Stimulated activated CD4-positive, alpha-beta T cell treated with anti-CD3 and anti-CD28 coated beads, Interleukin-15, amount 100 ng/mL, for 48 hours (primary cell): ENCODE results near the gene PLOD1.

Experiments
- DNase-seq, 2 donors: peaks; one replicate each; pipeline ENCODE4 v3.0.0-alpha.2; 2020; ENCODE audit warnings: low read depth in 2 of 2

The PLOD1 gene

DNA sequence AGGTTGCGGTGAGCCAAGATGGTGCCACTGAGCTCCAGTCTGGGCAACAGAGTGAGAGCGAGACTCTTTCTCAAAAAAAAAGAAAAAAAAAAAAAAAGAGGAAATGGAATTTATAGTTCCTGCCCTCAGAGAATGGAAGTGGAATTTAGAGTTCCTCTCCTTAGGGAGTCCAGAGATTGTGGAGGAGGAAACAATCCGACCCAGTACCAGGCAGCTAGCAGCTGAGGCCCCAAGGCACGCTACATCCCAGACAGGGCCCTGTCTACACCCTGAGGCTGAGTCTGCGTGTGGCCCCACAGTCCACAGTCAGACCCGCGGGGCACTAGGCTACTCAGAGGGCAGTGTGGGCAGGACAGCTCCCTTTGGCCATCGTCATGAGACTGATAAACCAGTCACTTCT lies 43.8 kb downstream of the PLOD1 start:
- no peak for DNase-seq

DNA sequence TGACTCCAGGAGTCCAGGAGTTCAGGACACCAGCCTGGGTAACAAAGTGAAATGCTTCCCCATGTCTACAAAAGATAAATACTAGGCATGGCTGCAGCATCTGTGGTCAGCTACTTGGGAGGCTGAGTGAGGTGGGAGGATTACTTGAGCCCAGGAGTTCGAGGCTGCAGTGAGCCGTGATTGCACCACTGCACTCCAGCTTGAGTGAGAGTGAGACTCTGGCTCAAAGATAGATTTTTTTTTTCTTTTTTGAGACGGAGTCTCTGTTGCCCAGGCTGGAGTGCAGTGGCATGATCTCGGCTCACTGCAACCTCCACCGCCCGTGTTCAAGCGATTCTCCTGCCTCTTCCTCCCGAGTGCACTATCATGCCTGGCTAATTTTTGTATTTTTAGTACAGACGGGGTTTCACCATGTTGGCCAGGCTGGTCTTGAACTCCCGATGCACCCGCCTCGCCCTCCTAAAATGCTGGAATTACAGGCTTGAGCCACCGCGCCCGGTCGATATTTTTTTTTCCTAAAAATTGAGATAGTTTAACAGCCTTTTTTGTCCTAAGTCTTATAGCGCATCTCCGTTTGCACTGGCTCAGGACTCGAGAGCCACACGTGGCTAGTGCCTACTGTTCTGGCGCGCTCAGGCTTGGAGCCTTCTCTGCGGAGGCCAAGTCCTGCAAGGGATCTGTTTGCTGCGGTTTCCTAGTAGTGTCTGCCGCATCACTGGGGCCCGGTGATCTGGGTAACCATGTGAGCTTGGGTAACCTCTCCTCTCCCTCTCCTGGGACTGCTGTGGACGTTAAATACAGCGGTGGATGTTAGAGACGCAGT lies 44.7 kb downstream of the PLOD1 start:
- no peak for DNase-seq

DNA sequence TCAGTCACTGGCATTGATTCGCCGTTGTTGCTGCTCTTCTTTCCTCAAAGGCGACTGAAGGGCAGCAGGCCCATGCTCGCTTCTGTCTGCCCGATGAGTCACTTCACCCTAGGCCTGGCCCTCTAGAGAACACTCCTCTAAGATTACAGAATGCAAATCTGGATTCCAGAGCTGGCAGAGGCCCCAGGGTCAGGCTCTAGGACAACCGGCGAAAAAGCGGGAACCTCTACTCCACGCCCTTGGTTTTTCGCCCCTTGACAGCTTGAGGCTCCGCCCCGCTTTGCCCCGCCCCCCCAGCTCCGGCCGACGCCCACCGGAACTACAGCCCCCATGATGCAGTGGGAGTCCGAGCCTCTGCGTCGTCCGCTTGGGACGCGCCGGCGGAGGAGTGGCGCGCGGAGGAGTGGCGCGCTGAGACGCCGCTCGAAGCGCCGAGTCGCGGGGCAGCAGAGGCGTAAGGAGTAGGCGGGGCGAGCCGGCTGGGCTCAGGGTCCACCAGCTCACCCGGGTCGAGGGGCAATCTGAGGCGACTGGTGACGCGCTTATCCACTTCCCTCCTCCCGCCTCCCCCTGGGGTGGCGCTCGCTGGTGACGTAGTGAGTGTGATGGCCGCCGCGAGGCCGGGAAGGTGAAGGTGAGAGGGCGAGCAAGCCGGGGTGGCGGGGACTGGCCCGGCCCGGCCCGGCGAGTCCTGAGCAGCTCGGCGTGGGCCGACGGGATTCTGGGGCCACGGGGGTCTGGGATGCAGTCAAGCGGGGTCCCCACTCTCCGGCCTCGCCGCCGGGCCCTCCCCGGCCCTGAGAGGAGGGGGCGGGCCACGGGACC lies 45.5 kb downstream of the PLOD1 start, which contains the start of gene MFN2:
TSS of gene MFN2 (plus strand) at position 594 of the 825 bp plus-strand sequence. CDS start 8,725 bp downstream, outside the sequence.
- DNase-seq = peak; percentile 90 to 92

GRCh38 chr1:11980676-11980972 lies 46.1 kb downstream of the PLOD1 start:
- DNase-seq = no peak

DNA sequence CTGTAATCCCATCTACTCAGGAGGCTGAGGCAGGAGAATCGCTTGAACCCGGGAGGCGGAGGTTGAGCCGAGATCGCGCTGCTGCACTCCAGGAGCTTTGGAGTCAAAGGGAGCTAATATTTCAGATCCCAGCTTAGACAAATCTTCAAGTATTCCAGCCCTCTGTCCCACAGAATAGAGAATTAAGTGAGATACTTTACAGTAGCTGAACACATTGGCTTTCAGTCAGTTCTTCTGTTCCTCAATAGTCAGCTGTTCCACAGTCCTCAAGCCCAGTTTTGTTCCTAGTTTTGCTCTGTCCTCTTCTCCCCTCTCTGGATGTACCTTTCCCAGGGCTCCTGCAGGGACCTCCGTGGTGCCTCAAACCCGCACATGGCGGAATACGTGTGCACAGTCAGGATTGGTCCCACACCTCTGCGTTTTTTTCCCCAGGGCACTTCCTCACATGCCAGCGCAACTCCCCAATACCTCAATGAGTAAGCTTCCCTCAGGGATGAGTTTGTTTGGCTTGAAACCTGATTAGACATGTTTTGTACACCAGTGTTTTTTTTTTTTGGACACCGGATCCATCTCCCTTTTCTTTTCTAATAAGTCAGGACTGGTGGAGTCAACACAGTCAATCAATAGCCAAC lies 47.0 kb downstream of the PLOD1 start:
- no peak for DNase-seq

- no peak for DNase-seq
Observed at GRCh38 chr1:11982010-11982392, 47.5 kb downstream of the PLOD1 start.

DNA sequence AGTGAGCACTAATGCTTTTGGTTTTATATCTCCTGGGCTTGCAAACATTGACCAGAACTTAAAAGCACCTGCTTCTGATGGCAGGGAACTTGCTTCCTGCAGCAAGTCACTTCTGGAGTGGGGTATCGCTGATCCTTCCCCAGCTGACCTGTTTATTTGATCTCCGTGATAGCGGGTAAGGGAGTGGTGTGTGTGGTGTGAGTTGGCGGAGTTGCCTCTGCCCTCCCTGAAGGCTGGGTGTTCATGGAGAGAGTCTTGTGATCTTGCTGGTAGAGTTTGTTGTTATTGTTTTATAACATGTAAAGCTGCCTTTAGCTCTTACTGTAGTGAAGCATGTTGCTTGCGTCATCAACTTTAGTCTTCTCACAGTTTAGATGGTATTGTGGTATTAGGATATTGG lies 49.6 kb downstream of the PLOD1 start:
- DNase-seq = no peak

DNA sequence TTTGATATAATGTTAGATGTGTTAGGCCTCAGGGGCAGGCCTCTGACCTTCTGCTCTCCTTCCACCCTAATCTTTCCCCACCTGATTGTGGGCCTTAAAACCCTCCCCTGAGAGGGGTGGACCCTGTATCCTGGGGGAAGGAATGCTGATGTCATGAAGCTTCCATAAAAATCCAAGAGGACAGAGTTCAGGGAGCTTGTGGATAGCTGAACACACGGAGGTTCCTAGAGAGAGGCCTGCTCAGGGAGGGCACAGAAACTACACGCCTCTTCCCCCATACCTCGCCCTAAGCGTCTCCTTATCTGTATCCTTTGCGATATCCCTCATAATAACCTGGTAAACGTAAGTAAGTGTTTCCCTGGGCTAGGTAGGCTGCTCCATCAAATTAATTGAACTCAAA lies 50.1 kb downstream of the PLOD1 start:
- no peak for DNase-seq

DNA sequence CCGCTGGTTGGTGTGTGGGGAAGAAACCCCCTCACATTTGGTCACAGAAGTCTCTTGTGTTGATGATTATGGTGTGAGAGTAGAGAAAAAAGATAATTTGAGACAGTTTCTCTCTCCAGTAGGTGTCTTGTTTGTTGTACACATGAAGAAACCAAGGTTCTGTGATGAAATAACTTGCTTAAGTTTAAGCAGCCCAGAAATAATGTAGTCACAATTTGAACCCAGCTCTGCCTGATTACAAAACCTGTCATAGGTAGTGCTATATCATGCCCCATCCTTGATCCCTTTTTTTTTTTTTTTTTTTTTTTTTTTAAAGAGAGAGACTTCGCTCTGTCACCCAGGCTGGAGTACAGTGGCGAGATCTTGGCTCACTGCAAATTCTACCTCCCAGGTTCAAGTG lies 50.7 kb downstream of the PLOD1 start:
- DNase-seq = no peak

DNA sequence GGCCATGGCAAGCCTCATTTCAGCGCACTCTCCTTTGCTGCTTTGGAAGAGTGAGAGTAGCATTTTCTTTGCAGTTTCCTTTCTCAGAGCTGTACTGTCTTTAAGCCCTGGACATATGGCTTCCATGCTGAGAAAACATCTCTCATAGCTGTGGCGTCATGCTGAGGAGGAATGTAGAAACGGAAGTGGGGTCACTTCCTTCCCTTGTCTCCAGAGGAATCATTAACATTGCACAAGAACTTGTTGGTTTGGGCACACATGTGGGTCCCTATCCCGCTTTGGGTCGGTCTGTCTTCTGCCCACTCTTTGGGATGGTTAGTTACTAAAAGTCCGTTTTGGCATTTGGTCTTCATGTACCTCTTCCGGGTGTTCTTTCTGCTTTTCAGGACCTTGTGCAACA lies 51.3 kb downstream of the PLOD1 start:
- no peak for DNase-seq

GRCh38 chr1:11989669-11990068 lies 55.2 kb downstream of the PLOD1 start:
- DNase-seq = no peak

DNA sequence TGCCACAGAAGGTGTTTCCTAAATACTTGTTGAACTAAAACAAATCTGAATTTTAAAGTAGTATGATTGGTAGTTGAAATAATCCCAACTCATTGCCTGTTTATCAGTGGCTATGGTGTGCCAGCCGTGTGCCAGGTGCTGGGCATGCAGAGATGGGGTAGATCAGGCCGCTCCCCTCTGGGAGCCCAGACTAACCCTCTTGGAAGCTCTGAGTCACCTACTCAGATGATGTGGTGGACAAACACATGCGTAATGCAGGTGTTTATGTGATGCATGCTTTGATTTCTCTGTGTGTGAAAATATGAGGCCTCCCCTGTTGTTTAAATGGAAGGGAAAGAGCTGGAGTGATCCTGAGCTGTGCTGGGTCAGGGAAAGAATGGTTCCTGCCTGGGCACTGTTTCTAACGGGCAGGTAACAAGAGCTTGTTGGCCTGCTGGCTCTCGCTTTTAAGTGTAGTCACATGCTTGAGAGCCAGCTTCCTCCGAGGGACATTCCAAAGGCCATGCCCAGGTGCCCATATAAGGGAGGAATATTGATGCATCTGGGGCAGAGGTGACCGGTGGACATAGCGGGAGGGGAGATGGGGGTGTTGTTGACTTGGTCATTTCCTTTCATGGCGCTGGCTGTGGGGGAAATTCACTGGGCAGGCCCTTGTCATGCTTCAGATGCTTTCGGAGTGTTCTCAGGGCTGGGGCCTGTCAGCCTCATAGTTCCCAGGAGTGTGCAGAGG lies 56.0 kb downstream of the PLOD1 start:
- no peak for DNase-seq

- no peak for DNase-seq
Observed at GRCh38 chr1:11991969-11992676, 57.6 kb downstream of the PLOD1 start.

DNA sequence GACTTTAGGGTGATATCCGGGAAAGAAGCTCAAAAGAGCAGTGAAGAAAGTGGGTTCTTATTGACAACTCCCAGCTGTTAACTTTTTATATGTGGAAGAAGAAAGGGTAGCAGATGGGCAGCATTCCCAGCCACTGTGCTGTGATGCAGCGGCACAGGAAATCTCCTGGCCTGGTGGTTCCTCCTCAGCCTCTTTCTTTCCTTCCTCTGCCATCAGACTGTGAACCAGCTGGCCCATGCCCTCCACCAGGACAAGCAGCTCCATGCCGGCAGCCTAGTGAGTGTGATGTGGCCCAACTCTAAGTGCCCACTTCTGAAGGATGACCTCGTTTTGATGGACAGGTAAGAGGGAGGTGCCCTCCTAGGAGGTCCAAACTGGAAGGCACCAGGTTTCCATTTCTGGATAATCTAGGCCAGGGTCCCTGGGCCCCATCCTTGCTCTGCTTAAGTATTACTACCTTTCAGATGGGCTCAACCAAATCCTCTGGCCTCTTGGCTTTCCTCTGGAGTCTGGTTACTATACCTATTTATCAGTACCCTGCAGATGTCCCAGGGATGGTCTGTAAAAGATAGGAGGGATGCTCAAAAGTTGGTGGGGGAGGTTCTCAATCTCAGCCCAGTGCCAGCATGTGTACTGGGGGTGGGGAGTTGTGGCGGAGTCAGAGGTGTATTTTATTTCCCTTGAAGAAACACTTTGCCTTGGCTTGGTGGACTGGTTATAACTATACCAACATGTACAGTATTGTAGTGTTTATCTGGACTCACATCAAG lies 62.7 kb downstream of the PLOD1 start:
- DNase-seq = no peak

DNA sequence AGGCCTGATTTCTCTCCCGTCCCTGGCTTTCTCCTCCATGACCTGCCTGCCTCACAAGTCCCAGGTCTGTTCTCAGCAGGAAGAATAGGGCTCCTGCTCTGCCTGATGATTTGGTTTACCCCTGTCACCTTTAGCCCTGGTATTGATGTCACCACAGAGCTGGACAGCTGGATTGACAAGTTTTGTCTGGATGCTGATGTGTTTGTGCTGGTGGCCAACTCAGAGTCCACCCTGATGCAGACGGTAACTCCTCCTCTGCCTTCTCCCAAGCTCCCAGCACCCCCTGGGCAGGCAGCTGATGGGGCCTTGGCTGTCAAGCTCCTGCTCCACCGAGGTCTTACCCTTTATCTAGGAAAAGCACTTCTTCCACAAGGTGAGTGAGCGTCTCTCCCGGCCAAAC lies 64.1 kb downstream of the PLOD1 start:
- no peak for DNase-seq

GRCh38 chr1:11999236-11999635 lies 64.7 kb downstream of the PLOD1 start:
- DNase-seq = no peak

DNA sequence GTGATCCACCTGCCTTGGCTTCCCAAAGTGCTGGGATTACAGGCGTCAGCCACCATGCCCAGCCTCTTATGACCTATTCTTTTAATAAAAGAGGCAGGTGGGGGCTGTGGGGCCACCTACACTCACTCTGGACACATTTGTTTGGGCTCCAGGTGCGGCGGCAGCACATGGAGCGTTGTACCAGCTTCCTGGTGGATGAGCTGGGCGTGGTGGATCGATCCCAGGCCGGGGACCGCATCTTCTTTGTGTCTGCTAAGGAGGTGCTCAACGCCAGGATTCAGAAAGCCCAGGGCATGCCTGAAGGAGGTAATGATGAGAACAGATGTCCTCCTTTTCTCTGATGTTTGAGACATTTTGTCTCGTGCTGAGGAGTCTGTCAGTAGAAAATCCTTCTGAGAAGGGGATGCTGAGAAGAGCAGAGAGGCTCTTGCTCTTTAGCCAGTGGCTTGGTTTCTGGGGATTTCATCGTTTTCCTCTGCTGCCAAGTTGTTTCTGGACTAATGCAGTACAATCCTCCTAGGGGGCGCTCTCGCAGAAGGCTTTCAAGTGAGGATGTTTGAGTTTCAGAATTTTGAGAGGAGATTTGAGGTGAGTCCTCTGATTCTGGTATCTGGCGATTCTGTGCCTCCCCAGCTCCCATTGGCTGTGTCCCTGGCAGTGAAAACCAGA lies 66.9 kb downstream of the PLOD1 start:
- peak in 1 of 2 donors; percentile 61 for DNase-seq

GRCh38 chr1:12001996-12002493 lies 67.5 kb downstream of the PLOD1 start:
- DNase-seq = no peak

DNA sequence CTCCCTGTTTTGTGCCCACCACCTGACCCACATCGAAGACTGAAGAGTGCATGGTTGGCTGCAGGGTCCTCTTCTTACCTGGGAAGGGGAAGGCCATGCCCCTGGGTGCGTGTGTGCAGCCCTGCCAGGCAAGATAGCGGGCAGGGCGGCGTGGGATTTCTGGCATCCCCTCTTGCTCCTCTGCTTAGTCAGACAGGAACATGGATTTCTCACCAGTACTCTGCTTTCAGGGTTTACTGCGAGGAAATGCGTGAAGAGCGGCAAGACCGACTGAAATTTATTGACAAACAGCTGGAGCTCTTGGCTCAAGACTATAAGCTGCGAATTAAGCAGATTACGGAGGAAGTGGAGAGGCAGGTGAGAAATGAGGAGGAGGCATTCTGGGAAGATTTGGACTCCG lies 69.2 kb downstream of the PLOD1 start:
- DNase-seq = no peak
